Measurements from ENCODE around the gene ICA1L. TPM values are rescaled to one million over a fixed set of nuclear protein-coding genes. Genes with fewer than 3 reads are reported as not detected.

Gene ICA1L
- total RNA-seq, 1 donor from 2014 or later, result 24.8 TPM

- DNase-seq, result no peak
These were observed 134.7 kb downstream of the ICA1L start for GRCh38 chr2:202736826-202737225.

DNA sequence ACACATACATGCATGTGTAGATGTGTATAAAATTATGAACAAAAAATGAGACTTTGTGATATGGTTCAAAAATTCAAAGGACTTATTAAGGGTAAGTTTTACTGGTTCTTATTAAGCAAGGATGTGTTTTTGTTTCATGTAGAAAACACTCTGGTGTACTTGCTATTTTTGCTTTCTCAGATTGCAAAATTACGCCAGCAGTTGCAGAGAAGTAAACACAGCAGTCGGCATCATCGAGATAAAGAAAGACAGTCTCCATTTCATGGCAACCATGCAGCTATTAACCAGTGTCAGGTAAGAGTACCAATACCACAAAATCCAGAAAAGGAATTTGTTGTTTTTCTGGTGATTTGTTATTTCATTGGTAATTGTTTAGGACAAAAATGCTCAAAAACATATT, 145.5 kb downstream of the ICA1L start:
- DNase-seq, result no peak

DNA sequence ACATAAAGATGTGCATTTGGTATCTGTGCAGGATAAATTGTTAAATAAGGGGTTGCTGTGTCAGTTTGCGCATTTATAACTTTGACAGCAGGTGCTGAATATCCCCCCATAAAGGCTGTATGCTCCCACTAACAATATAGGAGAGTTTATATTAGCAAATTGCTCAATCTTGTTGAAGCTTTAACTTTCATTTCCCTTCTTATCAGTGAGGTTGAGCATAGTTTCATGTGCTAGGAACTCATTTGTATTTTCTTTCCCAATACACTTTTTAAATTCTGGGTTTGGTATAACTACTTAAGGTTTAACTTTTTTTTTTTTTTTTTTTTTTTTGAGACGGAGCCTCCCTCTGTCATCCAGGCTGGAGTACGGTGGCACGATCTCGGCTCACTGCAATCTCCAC, 147.8 kb downstream of the ICA1L start:
- no peak for DNase-seq

Other genes starting within 250 kb of the ICA1L start
- gene FAM117B, start 236.8 kb downstream of the ICA1L start, total RNA-seq, result 8.1 TPM
- gene WDR12, start 39.9 kb upstream of the ICA1L start, total RNA-seq, result 36.8 TPM
- 13.7 TPM for gene CARF, start 40.5 kb upstream of the ICA1L start, total RNA-seq
- 66.0 TPM for gene NBEAL1, start 143.1 kb upstream of the ICA1L start, total RNA-seq

Data from tongue (tissue), 2 donors.